Activated T-helper 2 cell treated with anti-CD3 and anti-CD28 coated beads, Interferon-gamma antibody, Interleukin-2, Interleukin-4, amounts not matched to agents 10 μg/mL and 5 μg/mL and 100 μg/mL, durations not matched to agents 14 hours and 24 hours and 36 hours (primary cell): ENCODE data around the gene DNAJC16. TPM values are rescaled to one million over a fixed set of nuclear protein-coding genes. Genes with fewer than 3 reads are reported as not detected.
"Not testable (repeated sequence)": the region's sequence is repeated elsewhere in the genome, so short reads cannot be mapped to it uniquely, and the experiment has no call there.

Experiments
- DNase-seq: peaks from one replicate; pipeline ENCODE4 v3.0.0; 2021; ENCODE audit warnings: low spot score
- H3K27ac Mint-ChIP-seq: one replicate; pipeline ENCODE4 v1.8.0; 2021; ENCODE audit warnings: mixed read lengths
- H3K27me3 Mint-ChIP-seq: one replicate; pipeline ENCODE4 v1.8.0; 2021; ENCODE audit warnings: low read depth, mixed read lengths
- H3K36me3 Mint-ChIP-seq: one replicate; pipeline ENCODE4 v1.8.0; 2021; ENCODE audit warnings: low read depth, mixed read lengths
- H3K4me1 Mint-ChIP-seq: one replicate; pipeline ENCODE4 v1.8.0; 2021; ENCODE audit warnings: low read depth, mixed read lengths
- H3K4me3 Mint-ChIP-seq: one replicate; pipeline ENCODE4 v1.8.0; 2021; ENCODE audit warnings: low read depth, mild to moderate bottlenecking, moderate library complexity, mixed read lengths
- H3K9me3 Mint-ChIP-seq: one replicate; pipeline ENCODE4 v1.8.0; 2021; ENCODE audit warnings: mixed read lengths
- intact Hi-C: fragments of 100-400 bp; cut with micrococcal nuclease; formaldehyde crosslinking; loops from one replicate; pipeline ENCODE4 v1.15.1; 2023
- total RNA-seq: library from RNA; stranded (reverse); gene quantifications from 2 replicates; pipeline ENCODE4 v1.2.3, GENCODE V29; 2022

Gene DNAJC16
- total RNA-seq, 1 donor from 2014 or later, result 18.7 TPM

DNA sequence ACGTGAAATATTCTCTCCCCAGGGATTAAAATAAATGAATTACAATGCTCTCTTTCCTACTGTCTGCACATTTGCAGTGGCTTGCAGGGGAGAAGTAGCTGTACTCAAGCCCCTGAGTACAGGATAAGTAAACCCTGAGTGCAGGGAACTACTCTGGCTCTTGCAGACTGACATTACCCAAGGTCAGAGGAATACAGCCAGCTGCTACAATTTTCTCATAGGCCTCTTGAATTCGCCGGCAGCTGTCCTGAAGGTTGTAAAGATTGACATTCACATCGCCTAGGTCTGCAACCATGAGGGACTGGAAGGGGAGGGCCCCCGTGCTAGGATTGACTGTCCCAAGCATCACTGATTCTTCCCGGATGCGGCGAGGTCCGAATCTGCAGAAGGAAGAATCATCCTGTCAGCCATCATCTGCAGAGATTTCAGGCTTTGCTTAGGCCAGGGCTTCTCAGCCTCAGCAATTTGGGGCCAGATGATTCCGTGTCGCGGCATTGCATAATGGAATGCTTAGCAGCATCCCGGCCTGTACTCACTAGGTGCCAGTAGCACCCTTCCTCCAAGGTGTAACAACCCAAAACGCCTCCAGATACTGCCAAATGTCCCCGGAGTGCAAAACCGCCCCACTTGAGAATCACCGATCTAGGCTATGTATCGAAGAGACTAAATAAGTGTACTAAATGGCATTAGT, 56.5 kb downstream of the DNAJC16 start:
- no peak for DNase-seq
- Mint-ChIP-seq H3K36me3 (peaks cover 45% of the 10 kb centered on the region), H3K9me3 (no peaks in the 10 kb centered on the region), H3K27me3 (no peaks in the 10 kb centered on the region), H3K4me3 (peak overlapping the region; percentile 81), H3K27ac (peak overlapping the region; percentile 70), H3K4me1 (peaks cover 30% of the 10 kb centered on the region)
- intact Hi-C loops, result no loop called here

DNA sequence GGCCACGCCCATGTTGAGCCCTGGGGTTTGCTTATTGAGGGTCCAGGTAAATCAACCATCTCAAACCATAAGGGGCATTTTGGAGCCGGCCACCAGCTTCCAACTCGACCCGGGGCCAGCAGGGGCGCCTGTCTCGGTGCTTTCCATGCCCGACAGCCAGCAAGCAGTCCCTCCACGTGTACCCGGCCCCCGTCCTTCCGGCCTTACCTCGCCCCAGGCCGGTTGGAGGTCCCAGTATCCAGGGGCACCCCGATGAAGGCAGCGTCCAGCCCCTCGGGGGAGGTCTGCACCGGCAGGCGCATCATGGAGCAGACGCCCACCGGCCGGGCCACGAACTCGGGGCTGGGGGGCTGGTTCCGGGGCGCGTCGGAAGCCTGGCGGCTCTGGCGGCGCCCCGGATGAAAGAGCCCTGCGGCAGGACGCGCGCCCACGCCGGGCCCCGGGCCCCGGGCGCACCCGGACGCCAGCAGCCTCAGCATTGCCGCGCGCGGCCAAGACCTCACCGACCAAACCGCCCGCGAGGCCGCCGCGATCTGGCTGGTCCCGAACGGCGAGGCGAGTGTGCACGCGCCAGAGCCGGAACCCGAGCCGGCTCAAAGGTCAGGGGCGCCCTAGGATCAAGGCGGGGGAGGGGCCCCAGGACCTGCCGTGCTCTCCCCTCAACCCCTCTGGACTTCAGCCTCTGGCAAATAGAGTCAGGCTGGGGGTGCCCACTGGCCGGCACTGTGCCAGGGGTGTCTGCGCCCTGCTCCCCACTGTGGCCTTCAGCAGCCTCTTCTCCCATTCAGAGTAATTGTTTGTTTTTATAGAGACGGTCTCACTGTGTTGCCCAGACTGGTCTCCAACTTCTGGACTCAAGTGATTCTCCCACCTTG, 58.1 kb downstream of the DNAJC16 start, which contains the start of gene AGMAT:
TSS of gene AGMAT (minus strand) at position 563 of the 875 bp plus-strand sequence. CDS start at position 479, 84 bp downstream.
- H3K27me3 Mint-ChIP-seq, result no peaks in the 10 kb centered on the region
- DNase-seq, result peak; percentile 59
- H3K4me3 Mint-ChIP-seq, result peak within 1 kb of the TSS; percentile 81
- H3K36me3 Mint-ChIP-seq, result peaks cover 40% of the 10 kb centered on the region
- intact Hi-C loops, result loop anchor here (1.0 kb wide), 1 partner anchor 58 kb away; the partner anchor contains the start of gene DNAJC16
- H3K4me1 Mint-ChIP-seq, result peaks cover 15% of the 10 kb centered on the region
- H3K9me3 Mint-ChIP-seq, result no peaks in the 10 kb centered on the region
- peak within 1 kb of the TSS; percentile 87 for H3K27ac Mint-ChIP-seq

DNA sequence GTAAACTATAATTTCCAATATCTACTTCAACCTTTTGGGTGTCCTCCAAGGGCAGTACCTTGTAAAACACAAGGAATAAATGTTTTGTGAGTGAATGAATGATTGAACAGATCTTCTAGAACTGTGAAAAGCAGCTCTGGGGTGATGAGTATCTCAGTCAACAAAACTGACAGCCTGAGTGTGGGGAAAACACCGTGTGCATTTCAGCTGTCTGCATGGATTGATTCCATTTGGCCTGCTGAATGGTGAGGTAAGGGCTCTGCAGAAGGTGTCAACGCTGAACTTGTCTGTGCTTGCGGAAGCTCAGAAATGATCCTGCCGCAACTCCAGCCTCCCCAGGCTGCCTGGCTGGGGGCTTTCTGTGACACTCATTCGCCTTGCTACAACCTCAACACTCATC, 65.6 kb downstream of the DNAJC16 start:
- H3K4me1 Mint-ChIP-seq, result no peaks in the 10 kb centered on the region
- H3K36me3 Mint-ChIP-seq, result peaks cover 15% of the 10 kb centered on the region
- intact Hi-C loops, result no loop called here
- H3K27ac Mint-ChIP-seq, result no peak overlapping the region
- no peaks in the 10 kb centered on the region for H3K9me3 Mint-ChIP-seq
- no peak for DNase-seq
- no peak overlapping the region for H3K4me3 Mint-ChIP-seq
- H3K27me3 Mint-ChIP-seq, result peaks cover 4% of the 10 kb centered on the region

DNA sequence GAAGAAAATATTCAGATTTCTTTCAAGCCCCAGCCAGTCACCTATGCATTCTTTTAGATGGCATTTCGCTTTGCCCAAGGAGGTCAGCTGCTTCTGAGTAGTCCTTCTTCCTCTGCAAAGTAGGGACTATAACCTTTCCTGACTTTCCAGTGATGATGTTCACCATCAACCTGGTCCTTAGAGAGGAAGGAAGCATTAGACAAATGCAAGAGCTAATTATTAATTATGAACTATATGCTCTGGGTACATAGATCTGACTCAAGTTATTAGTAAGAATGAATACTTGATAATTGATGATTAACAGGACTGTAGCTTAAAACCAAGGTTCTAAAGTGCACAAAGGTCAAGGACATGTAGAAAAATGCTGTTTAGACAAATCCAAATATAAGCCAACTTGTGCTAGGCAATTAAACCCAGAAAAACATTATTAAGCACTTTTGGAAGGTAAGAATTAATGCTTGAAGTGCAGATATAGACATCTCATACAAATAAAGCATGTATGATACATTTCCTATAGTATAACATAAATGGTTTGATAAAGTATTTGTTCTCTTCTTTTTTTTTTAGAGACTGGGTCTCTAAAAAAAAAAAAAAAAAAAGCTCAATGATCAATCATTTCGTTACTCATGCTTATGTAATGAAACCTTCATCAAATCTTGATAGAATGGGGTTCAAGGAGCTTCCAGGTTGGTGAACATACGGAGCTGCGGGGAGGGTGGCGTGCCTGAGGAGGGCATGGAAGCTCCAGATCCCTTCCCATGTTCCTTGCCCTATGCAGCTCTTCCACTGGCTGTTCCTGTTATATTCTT, 69.4 kb downstream of the DNAJC16 start:
- Mint-ChIP-seq H3K4me1 (no peaks in the 10 kb centered on the region), H3K27me3 (peaks cover 4% of the 10 kb centered on the region), H3K9me3 (no peaks in the 10 kb centered on the region), H3K36me3 (no peaks in the 10 kb centered on the region), H3K27ac (no peak overlapping the region), H3K4me3 (no peak overlapping the region)
- no peak for DNase-seq
- intact Hi-C loops, result loop anchor here (1.0 kb wide), 1 partner anchor 145 kb away; no protein-coding TSS in a partner anchor

DNA sequence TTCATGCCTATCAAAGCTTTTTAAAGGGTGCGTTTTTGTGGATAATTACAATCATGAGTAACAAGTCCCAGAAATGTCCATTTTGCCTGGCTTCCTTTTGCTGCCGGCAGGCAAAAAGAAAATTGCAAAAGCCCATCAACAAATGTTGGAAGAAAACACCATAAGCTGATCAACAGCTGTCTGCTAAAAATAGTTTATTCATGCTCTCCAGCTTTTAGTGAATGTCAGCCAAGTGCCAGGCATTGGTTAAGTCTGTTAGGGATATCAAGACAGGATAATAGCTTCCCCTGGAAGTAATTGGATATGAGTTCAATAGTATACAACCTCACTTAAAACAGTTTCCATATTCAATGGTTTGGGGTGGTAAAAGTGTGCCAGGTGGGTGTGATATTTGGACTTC, 71.8 kb downstream of the DNAJC16 start:
- DNase-seq, result no peak
- no peaks in the 10 kb centered on the region for H3K9me3 Mint-ChIP-seq
- peaks cover 4% of the 10 kb centered on the region for H3K27me3 Mint-ChIP-seq
- H3K36me3 Mint-ChIP-seq, result no peaks in the 10 kb centered on the region
- intact Hi-C loops, result no loop called here
- peaks cover 3% of the 10 kb centered on the region for H3K4me1 Mint-ChIP-seq
- H3K27ac Mint-ChIP-seq, result no peak overlapping the region
- no peak overlapping the region for H3K4me3 Mint-ChIP-seq

DNA sequence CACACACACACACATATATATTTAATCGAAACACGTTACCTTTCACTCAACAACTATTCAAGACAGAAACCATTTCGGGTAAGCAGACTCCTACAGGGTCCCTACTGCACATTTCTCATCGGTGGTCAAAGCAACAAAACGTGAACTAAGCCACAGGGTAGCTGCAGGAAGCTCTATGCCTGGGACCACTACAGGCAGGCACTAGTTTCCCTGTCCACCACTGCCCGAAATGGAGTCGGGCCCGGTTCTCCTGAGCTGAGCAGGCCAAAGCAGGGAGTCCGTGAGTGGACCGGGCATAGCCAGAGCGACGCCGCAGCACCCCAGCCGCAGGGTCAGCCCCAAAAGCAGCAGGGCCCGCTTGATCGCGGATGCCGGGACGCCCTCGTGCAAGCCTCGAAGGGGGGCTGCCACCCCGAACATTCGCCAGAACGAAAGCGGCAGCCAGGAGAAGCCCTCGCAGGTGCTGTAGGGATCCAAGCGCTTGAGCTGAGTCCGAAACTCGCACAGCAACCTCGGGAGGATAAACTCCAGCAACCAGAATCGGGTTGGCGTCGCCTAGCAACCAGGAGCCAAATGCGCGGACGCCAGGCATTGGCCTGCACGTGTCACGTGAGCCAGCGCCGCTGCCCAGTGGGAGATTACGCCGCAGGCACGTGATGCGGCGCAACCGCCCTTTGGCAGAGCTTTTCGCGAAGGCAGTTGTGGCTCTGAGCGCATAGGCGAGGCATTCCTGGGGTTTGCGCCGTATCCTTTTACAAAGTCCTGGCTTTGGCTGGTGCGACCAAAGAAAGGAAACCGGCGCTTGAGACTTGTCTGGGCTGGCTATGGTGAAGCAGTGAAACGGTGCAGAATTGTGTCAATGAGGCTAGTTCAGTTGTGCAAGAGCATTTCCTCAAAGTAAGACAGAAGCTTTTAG, 76.7 kb downstream of the DNAJC16 start:
- H3K27ac Mint-ChIP-seq, result no peak overlapping the region

DNA sequence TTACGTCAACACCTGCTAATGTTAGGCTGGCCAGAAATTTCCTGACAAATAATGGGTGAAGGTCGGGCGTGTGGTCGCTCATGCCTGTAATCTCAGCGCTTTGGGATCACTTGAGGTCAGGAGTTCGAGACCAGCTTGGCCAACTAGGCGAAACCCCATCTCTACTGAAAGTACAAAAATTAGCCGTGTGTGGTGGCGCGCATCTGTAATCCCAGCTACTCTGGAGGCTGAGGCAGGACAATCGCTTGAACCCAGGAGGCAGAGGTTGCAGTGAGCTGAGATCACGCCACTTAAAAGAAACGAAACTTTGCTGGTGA, 77.3 kb downstream of the DNAJC16 start:
- not testable (repeated sequence) for H3K9me3 Mint-ChIP-seq, H3K4me1 Mint-ChIP-seq, H3K36me3 Mint-ChIP-seq, H3K27ac Mint-ChIP-seq, H3K27me3 Mint-ChIP-seq, DNase-seq
- peak overlapping the region; percentile 69 for H3K4me3 Mint-ChIP-seq
- intact Hi-C loops, result loop anchor here (2.0 to 5.0 kb wide), 2 partner anchors 137 to 682 kb away; no protein-coding TSS in a partner anchor

More for the DNA sequence above, 76.7 kb downstream of the DNAJC16 start:
- intact Hi-C loops, result loop anchor here (2.0 to 5.0 kb wide), 2 partner anchors 137 to 681 kb away; no protein-coding TSS in a partner anchor
- Mint-ChIP-seq H3K36me3 (no peaks in the 10 kb centered on the region), H3K4me1 (peaks cover 10% of the 10 kb centered on the region), H3K9me3 (peaks cover 7% of the 10 kb centered on the region), H3K27me3 (peaks cover 4% of the 10 kb centered on the region), H3K4me3 (peak overlapping the region; percentile 69)
- peak; percentile 92 for DNase-seq

DNA sequence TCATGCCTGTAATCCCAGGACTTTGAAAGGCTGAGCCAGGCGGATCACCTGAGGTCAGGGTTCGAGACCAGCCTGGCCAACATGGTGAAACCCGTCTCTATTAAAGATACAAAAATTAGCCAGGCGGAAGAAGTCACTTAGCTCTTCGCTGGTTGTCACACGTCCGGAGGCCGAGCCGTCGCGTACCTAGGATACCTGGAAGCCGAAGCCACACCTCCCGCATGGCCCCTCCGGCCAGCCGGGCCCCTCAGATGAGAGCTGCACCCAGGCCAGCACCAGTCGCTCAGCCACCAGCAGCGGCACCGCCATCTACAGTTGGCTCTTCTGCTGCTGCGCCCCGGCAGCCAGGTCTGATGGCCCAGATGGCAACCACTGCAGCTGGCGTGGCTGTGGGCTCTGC, 77.8 kb downstream of the DNAJC16 start:
- intact Hi-C loops, result loop anchor here (5.0 kb wide), 1 partner anchor 682 kb away; no protein-coding TSS in a partner anchor

DNA sequence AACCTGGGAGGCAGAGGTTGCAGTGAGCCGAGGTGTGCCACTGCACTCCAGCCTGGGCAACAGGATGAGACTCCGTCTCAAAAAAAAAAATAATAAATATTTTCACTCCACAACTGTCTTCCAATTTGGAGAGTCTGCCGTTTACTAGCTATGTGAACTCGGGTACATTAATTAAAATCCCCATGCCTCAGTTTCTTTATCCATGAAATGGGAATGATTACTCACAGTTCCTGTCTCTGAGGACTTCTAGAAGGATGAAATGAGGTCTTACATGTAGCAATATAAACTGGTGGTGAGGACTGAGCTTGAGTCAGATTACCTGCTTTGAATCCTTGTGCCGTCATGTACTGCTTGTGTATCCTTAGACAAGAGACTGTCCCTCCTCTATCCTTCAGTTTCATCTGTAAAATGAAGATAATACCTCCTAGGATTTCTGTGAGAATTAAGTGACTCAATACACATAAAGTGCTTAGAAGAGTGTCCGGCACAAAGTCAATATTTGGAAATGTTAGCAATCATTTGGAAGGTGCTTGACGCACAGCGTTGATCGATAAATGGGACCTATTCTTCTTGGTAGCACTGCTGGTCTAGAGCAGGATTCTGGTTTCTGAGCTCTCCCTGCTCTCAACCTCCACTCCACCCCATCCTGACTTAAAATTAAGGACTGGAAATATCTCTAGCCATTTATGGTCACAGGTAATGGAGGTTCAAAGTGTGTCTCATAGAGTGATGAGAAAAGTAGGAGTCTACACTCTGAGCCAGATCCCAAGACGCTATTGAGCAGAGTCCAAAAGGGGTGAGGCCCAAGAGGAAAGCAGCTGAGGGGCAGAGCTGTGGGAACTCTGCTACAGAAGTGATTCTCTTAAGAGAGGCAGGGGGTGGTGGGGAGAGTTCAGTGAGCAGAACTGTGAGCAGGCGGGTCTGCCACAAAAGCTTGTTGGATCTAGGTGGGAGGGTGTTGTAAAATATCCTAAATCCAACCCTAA, 79.0 kb downstream of the DNAJC16 start:
- DNase-seq, result no peak
- H3K4me3 Mint-ChIP-seq, result no peak overlapping the region
- H3K27me3 Mint-ChIP-seq, result peaks cover 4% of the 10 kb centered on the region
- H3K27ac Mint-ChIP-seq, result no peak overlapping the region
- peaks cover 10% of the 10 kb centered on the region for H3K4me1 Mint-ChIP-seq
- intact Hi-C loops, result no loop called here
- H3K36me3 Mint-ChIP-seq, result no peaks in the 10 kb centered on the region
- peaks cover 7% of the 10 kb centered on the region for H3K9me3 Mint-ChIP-seq

More for the DNA sequence above, 77.8 kb downstream of the DNAJC16 start:
- not testable (repeated sequence) for H3K27me3 Mint-ChIP-seq, H3K4me1 Mint-ChIP-seq, H3K36me3 Mint-ChIP-seq, H3K9me3 Mint-ChIP-seq, DNase-seq, H3K27ac Mint-ChIP-seq
- H3K4me3 Mint-ChIP-seq, result peak overlapping the region; percentile 69

DNA sequence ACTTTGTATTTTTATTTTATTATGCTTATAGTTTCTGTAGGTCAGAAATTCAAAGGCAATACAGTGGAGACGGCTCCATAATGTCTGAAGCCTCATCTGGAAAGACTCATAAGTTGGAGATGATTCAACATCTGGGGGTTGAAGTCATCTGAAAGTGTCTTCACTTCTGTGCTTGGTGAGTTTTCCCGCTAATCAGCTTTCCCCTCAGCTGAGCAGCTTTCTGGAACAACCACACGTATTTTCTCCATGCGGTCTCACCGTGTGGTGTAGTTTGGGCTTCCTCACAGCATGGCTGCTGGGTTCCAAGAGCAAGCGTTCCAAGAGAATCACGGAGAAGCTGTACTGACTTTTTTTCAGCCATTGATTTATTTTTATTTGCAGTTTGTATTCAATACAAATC, 83.0 kb downstream of the DNAJC16 start:
- no peak overlapping the region for H3K27ac Mint-ChIP-seq

DNA sequence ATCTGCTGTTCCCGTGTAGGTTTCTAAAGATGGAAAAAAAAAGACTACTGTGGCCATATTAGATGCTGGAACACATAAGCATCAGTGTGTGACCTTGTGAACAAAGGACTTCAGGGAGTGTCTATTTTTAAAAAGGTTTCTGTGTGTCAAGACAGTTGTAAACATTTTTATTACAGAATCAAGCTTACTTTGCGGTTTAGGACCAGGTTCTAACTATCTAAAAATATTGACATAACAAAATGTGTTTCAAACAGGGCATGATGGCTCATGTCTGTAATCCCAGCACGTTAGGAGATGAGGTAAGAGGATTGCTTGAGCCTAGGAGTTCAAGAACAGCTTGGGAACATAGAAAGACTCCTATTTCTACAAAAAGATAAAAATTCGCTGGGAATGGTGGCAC, 83.5 kb downstream of the DNAJC16 start:
- no peak overlapping the region for H3K27ac Mint-ChIP-seq
- H3K9me3 Mint-ChIP-seq, result no peaks in the 10 kb centered on the region
- DNase-seq, result no peak
- no peaks in the 10 kb centered on the region for H3K36me3 Mint-ChIP-seq
- no peak overlapping the region for H3K4me3 Mint-ChIP-seq
- no peaks in the 10 kb centered on the region for H3K4me1 Mint-ChIP-seq
- H3K27me3 Mint-ChIP-seq, result peaks cover 4% of the 10 kb centered on the region
- intact Hi-C loops, result loop anchor here (10.0 kb wide), 2 partner anchors 195 to 365 kb away; partner anchors contain the start of gene ZBTB17

More for the DNA sequence above, 83.0 kb downstream of the DNAJC16 start:
- DNase-seq, result no peak
- Mint-ChIP-seq H3K4me3 (no peak overlapping the region), H3K4me1 (no peaks in the 10 kb centered on the region), H3K27me3 (peaks cover 4% of the 10 kb centered on the region), H3K36me3 (no peaks in the 10 kb centered on the region), H3K9me3 (no peaks in the 10 kb centered on the region)
- intact Hi-C loops, result loop anchor here (10.0 kb wide), 2 partner anchors 195 to 365 kb away; partner anchors contain the start of gene ZBTB17
